ENCODE results near the gene MYO5B. TPM values are rescaled to one million over a fixed set of nuclear protein-coding genes. Genes with fewer than 3 reads are reported as not detected.

Gene MYO5B
- total RNA-seq, 4 donors from 2014 or later: 1.9 to 18.3 (median 4.4) TPM

DNA sequence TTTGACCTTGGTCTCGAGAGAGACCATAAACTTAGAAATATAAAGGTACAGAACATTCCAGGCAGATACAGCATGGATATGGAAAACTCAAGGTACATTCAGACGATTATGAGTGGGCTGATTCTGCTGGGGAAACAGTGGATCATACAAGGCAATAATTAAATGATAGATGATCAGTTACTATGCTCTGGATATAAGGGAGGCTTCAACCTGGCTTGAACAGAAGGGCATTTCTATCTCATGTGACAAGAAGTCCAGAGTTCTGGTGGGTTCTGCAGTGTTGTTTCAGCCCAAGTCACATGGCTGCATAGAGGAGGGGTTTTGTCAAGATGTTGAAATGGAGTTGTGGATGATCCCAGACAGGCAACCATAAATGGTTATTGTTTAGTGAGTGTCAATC, 23.5 kb downstream of the MYO5B start:
- whole genome bisulfite sequencing, 2 donors (ENCODE audit: low coverage in 1 of 2): 17% methylated on average over 1 of the region's 2 CpGs; no CpG with 5 or more reads in 1 of the 2 donors
- Histone ChIP-seq H3K9me3 (no peaks in the 10 kb centered on the region), H3K27ac (no peak overlapping the region), H3K4me1 (no peaks in the 10 kb centered on the region), H3K36me3 (no peaks in the 10 kb centered on the region), H3K4me3 (no peak overlapping the region), H3K27me3 (peaks cover 12% of the 10 kb centered on the region)
- no peak for ATAC-seq
- TF ChIP-seq, protein P1, sequence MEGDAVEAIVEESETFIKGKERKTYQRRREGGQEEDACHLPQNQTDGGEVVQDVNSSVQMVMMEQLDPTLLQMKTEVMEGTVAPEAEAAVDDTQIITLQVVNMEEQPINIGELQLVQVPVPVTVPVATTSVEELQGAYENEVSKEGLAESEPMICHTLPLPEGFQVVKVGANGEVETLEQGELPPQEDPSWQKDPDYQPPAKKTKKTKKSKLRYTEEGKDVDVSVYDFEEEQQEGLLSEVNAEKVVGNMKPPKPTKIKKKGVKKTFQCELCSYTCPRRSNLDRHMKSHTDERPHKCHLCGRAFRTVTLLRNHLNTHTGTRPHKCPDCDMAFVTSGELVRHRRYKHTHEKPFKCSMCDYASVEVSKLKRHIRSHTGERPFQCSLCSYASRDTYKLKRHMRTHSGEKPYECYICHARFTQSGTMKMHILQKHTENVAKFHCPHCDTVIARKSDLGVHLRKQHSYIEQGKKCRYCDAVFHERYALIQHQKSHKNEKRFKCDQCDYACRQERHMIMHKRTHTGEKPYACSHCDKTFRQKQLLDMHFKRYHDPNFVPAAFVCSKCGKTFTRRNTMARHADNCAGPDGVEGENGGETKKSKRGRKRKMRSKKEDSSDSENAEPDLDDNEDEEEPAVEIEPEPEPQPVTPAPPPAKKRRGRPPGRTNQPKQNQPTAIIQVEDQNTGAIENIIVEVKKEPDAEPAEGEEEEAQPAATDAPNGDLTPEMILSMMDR (IDR thresholded peaks at IDR 0.05): no peak
- TF ChIP-seq POLR2AphosphoS5 (IDR thresholded peaks at IDR 0.05) (no peak), POLR2A (IDR thresholded peaks at IDR 0.05) (no peak), EP300 (IDR thresholded peaks at IDR 0.05) (no peak)

DNA sequence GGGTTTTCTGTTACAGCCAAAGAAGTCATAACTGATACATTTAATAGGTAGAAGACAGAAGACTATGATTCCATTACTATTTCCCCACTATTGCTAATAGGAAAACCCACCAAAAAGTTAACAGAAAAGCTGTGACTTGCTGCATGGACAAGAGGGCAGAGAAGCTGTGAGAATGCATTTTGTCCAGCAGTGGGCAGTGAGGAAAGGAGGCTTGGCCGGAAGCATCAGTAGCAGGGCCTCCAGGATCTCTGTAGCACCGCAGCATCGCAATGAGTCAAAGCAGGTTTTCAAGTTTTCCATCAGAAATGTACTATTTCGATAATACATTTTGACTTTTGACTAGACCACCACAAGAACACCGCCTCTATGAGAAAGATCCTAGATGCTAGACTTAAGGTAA, 24.9 kb downstream of the MYO5B start:
- Histone ChIP-seq H3K4me3 (no peak overlapping the region), H3K27ac (no peak overlapping the region), H3K9me3 (no peaks in the 10 kb centered on the region), H3K36me3 (no peaks in the 10 kb centered on the region), H3K4me1 (no peaks in the 10 kb centered on the region), H3K27me3 (peaks cover 23% of the 10 kb centered on the region)
- TF ChIP-seq EP300 (IDR thresholded peaks at IDR 0.05) (no peak), POLR2AphosphoS5 (IDR thresholded peaks at IDR 0.05) (no peak), POLR2A (IDR thresholded peaks at IDR 0.05) (no peak)
- TF ChIP-seq, protein P1 (IDR thresholded peaks at IDR 0.05): no peak
- 62% methylated on average over 3 of the region's 5 CpGs; no CpG with 5 or more reads in 1 of the 2 donors for WGBS, 2 donors (ENCODE audit: low coverage in 1 of 2)
- ATAC-seq: no peak

DNA sequence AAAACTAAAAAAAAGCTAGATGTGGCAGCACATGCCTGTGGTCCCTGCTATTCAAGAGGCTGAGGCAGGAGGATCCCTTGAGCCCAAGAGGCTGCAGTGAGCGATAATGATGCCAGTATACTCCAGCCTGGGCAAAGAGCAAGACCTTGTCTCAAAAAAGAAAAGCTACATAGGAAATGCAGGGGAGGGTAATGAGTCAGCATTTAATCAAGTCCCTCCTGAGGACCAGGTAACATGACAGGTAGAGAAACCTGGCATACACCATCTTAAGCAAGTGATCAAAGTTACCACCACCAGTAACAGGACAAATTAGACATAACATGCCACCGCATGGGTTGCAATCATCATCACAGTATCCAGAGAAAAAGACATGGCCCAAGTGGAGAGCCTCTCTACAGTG, 25.8 kb downstream of the MYO5B start:
- TF ChIP-seq POLR2A (IDR thresholded peaks at IDR 0.05): no peak
- TF ChIP-seq, protein P1 (IDR thresholded peaks at IDR 0.05): no peak
- TF ChIP-seq EP300 (IDR thresholded peaks at IDR 0.05): no peak
- no peak for TF ChIP-seq POLR2AphosphoS5 (IDR thresholded peaks at IDR 0.05)
- Histone ChIP-seq H3K36me3 (no peaks in the 10 kb centered on the region), H3K4me1 (no peaks in the 10 kb centered on the region), H3K4me3 (no peak overlapping the region), H3K27me3 (peaks cover 15% of the 10 kb centered on the region), H3K27ac (no peak overlapping the region), H3K9me3 (no peaks in the 10 kb centered on the region)
- no peak for ATAC-seq
- WGBS, 2 donors (ENCODE audit: low coverage in 1 of 2): 83% methylated on average over 1 of the region's 2 CpGs; no CpG with 5 or more reads in 1 of the 2 donors

DNA sequence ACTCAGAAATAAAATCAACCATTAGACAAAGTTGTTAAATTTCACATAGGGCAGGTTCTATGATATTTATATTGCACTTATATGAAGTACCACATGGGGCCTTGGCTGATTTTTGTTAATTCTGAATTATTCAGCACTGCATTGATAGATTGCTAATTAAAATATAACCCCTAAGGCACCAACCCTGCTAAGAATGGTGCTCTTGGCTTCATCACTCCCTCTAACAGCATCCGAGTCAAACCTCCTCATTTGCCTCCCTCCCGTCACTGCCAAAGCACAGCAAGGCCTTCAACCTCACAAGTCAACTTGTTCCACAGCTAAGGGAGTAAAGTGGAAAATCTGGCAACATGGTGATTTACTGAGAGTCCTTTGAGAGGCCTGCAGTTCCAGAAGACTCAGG, 27.0 kb downstream of the MYO5B start:
- Histone ChIP-seq H3K4me1 (no peaks in the 10 kb centered on the region), H3K9me3 (no peaks in the 10 kb centered on the region), H3K27me3 (peaks cover 21% of the 10 kb centered on the region), H3K27ac (no peak overlapping the region), H3K4me3 (no peak overlapping the region), H3K36me3 (no peaks in the 10 kb centered on the region)
- WGBS, 2 donors (ENCODE audit: low coverage in 1 of 2): 76 to 83% methylated on average over 1 to 2 of the region's 2 CpGs
- TF ChIP-seq POLR2A (IDR thresholded peaks at IDR 0.05): no peak
- no peak for TF ChIP-seq EP300 (IDR thresholded peaks at IDR 0.05)
- TF ChIP-seq POLR2AphosphoS5 (IDR thresholded peaks at IDR 0.05): no peak
- TF ChIP-seq, protein P1 (IDR thresholded peaks at IDR 0.05): no peak
- no peak for ATAC-seq

DNA sequence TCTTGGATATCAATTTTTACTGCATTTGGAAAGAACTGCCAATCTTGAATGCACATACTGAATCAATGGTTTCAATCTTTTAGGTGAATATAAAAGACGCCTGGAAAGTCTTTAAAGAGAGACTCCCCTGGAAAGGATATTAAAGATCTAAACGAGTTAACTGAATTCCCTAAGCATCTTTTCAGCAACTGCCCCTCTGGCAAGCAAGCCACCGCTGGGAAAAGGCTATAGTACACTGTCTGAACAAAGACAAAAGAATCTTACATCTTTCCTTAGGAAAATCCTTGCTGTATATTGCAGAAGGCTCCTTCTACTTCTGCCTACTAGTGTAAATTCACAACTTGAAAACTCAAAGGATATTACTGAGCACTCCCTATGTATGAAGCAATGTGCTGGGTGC, 28.0 kb downstream of the MYO5B start:
- ATAC-seq: no peak
- no peak for TF ChIP-seq POLR2A (IDR thresholded peaks at IDR 0.05)
- TF ChIP-seq EP300 (IDR thresholded peaks at IDR 0.05): no peak
- TF ChIP-seq, protein P1 (IDR thresholded peaks at IDR 0.05): no peak
- TF ChIP-seq POLR2AphosphoS5 (IDR thresholded peaks at IDR 0.05): no peak
- H3K36me3 ChIP-seq: no peaks in the 10 kb centered on the region
- no peaks in the 10 kb centered on the region for H3K9me3 ChIP-seq
- H3K4me3 ChIP-seq: no peak overlapping the region
- WGBS, 2 donors (ENCODE audit: low coverage in 1 of 2): 62 to 71% methylated on average over 3 of the region's 3 CpGs
- H3K27me3 ChIP-seq: peaks cover 29% of the 10 kb centered on the region
- H3K27ac ChIP-seq: no peak overlapping the region
- no peaks in the 10 kb centered on the region for H3K4me1 ChIP-seq
